ENCODE results near the gene CEP131. TPM values are rescaled to one million over a fixed set of nuclear protein-coding genes. Genes with fewer than 3 reads are reported as not detected.

Gene CEP131
- polyA plus RNA-seq, 1 donor from 2014 or later = 21.3 TPM

- no peak overlapping the region for H3K4me2 ChIP-seq (ENCODE audit: low read length)
- no peak overlapping the region for H3K4me3 ChIP-seq (ENCODE audit: low read length)
- H3K79me2 ChIP-seq (replicated peaks; ENCODE audit: insufficient read depth, low read length) = no peaks in the 10 kb centered on the region
- no peaks in the 10 kb centered on the region for H3K27me3 ChIP-seq (ENCODE audit: insufficient read depth, low read depth, low read length)
- H4K20me1 ChIP-seq (ENCODE audit: insufficient read depth) = no peaks in the 10 kb centered on the region
- TF ChIP-seq RAD21 (conservative IDR thresholded peaks at IDR 0.05) (no peak), REST (IDR thresholded peaks at IDR 0.05; ENCODE audit: borderline replicate concordance) (no peak), SMC3 (conservative IDR thresholded peaks at IDR 0.05; ENCODE audit: poor library complexity) (no peak)
- no peaks in the 10 kb centered on the region for H3F3A ChIP-seq (ENCODE audit: insufficient read depth, low read length, poor library complexity, severe bottlenecking)
- H2AFZ ChIP-seq (ENCODE audit: low read depth, low read length) = no peak overlapping the region
- H3K9ac ChIP-seq (ENCODE audit: low read length) = no peak overlapping the region
- H3K36me3 ChIP-seq (ENCODE audit: insufficient read depth, low read length) = no peaks in the 10 kb centered on the region
- H3K27ac ChIP-seq (ENCODE audit: low read length) = no peak overlapping the region
- H3K9me2 ChIP-seq (ENCODE audit: insufficient read depth, low read length) = no peaks in the 10 kb centered on the region
- no peaks in the 10 kb centered on the region for H3K9me3 ChIP-seq (ENCODE audit: low read length)
Observed at GRCh38 chr17:81151278-81151677, 71.5 kb downstream of the CEP131 start.

GRCh38 chr17:81150377-81151077 is 72.2 kb downstream of the CEP131 start:
- Histone ChIP-seq H3K4me2 (ENCODE audit: low read length) (no peak overlapping the region), H4K20me1 (ENCODE audit: insufficient read depth) (no peaks in the 10 kb centered on the region), H3K27me3 (ENCODE audit: insufficient read depth, low read depth, low read length) (no peaks in the 10 kb centered on the region), H3K27ac (ENCODE audit: low read length) (no peak overlapping the region), H3K4me3 (ENCODE audit: low read length) (no peak overlapping the region), H3K9ac (ENCODE audit: low read length) (no peak overlapping the region), H3K36me3 (ENCODE audit: insufficient read depth, low read length) (no peaks in the 10 kb centered on the region), H3F3A (ENCODE audit: insufficient read depth, low read length, poor library complexity, severe bottlenecking) (no peaks in the 10 kb centered on the region), H3K9me3 (ENCODE audit: low read length) (no peaks in the 10 kb centered on the region), H3K9me2 (ENCODE audit: insufficient read depth, low read length) (no peaks in the 10 kb centered on the region), H3K79me2 (replicated peaks; ENCODE audit: insufficient read depth, low read length) (no peaks in the 10 kb centered on the region), H2AFZ (ENCODE audit: low read depth, low read length) (no peak overlapping the region)
- TF ChIP-seq REST (IDR thresholded peaks at IDR 0.05; ENCODE audit: borderline replicate concordance) (no peak), CTCF (IDR thresholded peaks at IDR 0.05; ENCODE audit: poor library complexity, severe bottlenecking) (no peak), EP300 (conservative IDR thresholded peaks at IDR 0.05; ENCODE audit: poor library complexity, severe bottlenecking) (no peak), SMC3 (conservative IDR thresholded peaks at IDR 0.05; ENCODE audit: poor library complexity) (no peak), EZH2 (IDR thresholded peaks at IDR 0.05; ENCODE audit: borderline replicate concordance, insufficient read depth, low read length, poor library complexity, severe bottlenecking) (no peak), MXI1 (conservative IDR thresholded peaks at IDR 0.05; ENCODE audit: poor library complexity, severe bottlenecking) (no peak), RAD21 (conservative IDR thresholded peaks at IDR 0.05) (no peak)
